ENCODE measurements around the gene UBE2M.

UBE2M gene

DNA sequence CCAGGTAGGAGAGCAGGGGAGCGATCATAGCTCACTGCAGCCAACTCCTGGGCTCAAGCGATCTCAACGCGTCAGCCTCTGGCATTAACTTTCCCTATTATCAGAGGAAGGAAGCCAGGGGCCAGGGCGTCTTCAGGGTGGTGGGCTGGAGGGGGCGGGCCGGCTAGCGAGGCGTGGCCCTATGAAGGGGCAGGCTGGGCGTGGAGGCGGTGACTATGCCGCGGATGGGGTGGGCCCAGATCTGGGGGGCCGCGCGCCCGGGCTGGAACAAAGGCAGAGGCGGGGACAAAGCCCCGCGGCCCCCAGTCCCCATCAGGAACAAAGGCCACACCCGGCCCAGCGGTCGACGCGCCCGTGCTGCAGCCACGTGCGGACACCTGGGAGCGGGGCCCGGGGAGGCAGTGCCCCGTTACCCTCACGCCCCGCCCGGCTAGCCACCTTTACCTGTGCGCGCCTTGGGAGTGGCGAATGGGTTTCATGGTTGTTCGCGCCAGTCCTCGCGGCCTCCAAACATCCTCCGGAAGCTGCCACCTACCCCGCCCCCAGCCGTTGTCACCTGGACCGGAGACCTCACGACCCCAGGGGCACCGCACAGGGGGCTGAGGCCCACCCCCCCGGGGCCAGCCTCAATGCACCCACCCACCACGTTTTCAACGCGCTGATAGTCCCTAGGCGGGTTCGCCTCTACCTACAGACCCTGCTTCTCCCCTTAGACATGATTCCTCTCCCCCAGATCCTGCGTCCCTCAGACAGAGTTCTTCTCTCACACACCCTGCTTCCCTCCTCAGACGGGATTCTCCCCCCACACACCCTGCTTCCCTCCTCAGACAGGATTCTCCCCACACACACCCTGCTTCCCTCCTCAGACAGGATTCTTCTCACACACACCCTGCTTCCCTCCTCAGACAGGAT, 19.9 kb downstream of the UBE2M start:
- no peak for FAIRE-seq

DNA sequence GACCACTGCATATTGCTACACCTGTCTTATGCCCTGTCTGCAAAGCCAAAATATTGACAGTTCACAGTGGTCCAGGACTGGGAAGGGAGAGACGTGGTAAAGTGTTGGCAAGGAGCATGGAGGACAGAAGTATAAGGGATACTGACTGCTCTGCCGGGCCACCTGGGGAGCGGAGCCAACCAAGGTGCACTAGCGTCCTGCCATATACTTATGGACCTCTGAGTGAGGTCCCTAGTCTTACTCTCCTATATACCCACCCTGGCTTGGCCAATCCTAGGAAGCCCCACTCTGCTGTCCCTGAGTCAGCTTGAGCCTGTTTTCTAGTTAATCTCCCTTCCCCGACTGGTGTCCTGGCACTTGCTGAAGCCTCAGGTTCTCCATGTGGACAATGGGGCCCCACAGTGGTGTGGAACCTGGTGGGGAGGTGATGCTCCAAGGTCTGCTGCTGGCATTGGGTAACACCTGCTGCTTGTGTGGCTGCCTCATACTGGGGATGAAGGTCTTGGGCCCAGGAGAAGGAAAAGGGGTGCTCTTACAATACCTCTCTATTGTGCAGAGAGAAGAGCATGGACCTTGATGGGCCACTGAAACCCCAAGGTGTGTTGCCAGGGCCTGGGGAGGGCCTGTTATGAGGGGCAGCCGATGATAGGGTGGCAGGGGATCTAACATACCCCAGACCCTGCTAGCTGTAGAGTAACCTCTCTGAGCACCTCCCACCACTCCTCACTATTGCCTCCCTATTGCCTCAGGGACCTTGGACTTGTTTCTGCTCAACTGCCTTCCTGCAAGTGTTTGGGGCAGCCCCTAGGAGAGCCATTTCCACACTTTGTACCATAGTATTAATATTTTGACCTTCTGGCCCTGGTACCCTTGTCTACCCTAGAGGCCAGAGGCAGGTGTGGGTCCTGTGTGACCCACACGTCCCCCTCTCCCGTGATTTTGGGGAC, 21.3 kb downstream of the UBE2M start:
- FAIRE-seq = no peak

DNA sequence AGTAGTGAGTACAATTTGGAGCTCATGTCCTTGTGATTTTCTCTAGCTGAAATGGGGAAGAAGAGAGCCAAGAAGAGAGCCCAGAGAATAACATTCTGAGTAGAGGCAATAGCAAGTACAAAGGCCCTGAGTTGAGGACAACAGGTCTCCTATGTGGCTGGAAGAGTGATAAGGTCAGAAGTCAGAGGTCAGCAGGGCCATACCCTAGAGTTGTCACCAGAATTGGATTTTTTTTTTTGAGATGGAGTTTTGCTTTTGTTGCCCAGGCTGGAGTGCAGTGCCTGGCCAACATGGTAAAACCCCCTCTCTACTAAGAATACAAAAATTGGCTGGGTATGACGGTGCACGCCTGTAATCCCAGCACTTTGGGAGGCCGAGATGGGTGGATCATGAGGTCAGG, 22.6 kb downstream of the UBE2M start:
- no peak for FAIRE-seq

DNA sequence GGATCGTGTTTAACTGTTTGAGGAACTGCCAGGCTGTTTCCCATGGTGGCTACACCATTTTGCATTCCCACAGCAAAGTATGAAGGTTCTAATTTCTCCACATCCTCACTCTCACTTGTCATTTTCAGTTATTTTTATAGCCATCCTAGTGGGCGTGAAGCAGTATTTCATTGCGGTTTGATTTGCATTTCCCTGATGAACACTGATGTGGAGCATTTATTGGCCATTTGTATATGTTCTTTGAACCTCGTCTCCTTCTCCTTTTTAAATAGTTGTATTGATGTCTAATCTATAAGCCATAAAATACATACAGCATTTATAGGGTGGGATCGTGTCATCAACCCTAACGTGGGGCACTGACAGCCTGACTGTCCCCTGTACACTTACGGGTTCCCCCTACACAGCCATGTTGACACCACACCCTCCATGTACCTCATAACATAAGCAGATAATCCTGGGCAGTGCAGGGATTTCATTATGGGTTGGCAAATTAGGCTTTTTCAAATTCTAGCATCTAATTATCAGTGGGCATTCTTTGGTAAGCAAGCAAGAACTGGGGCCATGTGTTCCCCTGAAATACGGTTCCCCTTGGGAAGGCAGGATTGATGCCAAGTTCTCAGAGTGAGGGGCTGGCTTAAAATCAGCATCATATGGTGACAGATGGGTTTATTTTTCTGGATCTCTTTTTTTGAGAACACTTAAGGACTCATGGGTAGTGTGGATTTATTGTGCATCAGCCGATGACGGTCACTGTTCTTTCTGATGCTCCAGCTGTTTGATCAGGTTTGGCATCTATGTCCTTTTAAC, 27.2 kb downstream of the UBE2M start:
- FAIRE-seq = no peak

DNA sequence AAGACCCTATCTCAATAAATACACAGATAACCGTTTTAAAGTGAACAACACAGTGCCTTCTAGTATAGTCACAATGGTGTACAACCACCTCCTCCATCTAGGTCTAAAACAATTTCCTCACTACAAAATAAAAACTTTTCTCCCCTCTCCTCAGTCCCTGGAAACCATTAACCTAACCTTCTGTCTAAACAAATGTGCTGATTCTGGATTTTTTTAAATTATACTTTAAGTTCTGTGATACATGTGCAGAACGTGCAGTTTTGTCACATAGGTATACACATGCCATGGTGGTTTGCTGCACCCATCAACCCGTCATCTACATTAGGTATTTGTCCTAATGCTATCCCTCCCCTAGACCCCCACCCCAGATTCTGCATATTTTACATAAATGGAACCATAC, 29.0 kb downstream of the UBE2M start:
- no peak for FAIRE-seq

DNA sequence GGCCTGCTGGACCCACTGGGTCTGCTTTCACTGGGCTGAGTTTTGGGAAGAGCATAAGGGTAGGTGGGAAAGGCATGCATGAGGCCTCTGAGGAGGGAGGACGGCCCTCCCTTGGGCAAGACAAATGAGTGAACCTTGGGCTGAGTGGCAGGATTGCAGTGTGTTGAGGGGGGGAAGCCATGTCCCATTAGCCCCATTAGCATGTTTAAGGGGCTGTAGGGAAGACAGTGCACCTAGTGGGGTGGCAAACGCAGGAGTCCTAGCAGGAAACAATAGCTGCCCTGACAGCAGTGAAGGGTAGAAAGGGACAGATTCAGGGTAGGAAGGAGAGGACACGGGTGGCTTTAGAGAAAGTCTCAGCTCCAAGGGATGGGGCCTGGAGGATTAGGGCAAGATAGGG, 35.7 kb downstream of the UBE2M start:
- FAIRE-seq = no peak

DNA sequence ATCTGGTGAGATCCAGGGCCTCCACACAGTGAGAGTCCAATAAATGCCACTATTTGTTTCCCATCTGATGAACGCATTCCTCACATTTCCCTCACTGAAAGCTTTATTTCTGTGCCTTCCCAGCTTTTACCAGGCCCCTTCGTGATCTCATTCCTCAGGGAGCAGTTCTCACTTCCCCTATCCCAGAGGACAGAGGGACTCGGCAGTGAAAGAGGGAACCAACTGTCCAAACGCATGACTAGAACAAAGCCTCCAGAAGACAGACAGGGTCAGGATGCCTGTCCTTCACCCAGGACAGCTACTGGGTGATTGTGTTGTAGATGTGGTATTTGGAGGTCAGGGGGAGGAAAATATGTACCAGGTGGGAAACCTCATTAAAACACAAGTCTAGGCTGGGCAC, 36.8 kb downstream of the UBE2M start:
- no peak for FAIRE-seq

DNA sequence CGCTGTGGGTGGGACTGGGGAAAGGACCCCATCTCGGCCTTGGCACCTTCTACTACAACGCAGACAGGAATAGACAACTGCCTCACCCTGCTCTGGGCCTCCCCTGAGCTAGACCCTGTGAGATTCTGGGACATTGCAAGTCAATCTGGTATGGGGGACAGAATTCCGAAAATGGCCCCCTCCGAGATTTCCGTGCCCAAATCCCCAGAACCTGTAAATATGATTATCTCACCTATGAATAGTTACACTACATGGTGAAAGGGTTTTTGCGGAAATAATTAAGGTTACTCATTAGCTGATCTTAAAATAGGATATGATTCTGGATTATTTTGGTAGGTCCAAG, 38.2 kb downstream of the UBE2M start:
- FAIRE-seq = no peak

DNA sequence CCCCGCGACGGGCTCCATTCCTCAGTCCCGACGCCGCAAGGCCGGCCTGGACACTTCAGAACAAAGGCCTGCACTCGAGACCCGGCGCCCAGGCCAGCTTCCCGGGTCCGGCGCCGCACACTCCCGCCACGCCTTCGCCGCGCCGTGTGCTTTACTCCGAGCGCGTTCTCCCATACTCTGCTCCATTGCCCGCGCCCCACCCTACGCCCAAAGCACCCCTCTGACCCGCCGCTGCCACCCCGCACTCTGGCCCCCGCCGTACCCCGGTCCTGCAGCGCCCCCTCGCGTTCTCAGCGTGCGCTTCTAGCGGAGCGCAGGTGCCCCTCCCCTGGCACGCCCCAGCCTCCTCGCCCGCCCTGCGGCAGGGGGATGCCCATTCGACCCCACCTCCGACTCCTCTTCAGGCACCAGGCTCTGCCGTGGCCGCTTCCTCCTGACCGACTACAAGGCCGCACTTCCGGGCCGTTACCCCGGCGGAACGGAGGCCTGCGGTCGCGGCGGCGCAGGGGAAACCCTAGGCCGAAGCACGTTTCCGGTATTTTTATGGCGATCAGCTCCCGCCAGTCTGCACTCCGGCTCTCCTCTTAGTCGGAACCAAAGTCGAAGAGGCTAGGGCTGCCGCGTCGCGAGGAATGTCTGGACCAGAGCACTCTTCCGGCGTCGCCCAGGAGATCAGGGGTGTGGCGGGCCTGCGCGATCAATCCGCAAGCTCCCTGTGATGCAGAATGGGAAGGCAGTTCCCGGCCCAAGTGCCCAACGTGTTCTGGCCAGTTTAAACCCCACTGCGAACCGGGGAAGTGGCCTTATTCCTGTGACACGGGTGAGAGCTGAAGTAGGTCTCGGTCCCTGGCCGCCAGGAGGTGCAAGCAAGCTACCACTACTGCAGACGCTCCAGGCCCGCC, 38.8 kb downstream of the UBE2M start, which contains the start of gene ZBTB45:
TSS of gene ZBTB45 (minus strand) at position 456 of the 902 bp plus-strand sequence. CDS start 2,137 bp downstream, outside the sequence.
- FAIRE-seq = peak; percentile 87

DNA sequence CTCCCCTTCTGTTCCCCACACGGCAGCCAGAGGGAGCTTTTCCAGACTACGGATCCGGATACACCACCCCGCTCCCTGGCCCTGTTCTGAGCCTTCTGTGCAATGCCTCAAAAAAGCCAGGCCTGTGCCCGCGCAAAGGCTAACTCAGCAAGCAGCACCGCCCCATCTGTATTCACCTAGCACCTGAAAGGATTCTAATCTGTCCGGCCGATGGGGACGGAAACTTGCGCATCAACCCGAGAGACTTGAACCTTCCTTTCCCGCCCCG, 39.4 kb downstream of the UBE2M start:
- FAIRE-seq = no peak

DNA sequence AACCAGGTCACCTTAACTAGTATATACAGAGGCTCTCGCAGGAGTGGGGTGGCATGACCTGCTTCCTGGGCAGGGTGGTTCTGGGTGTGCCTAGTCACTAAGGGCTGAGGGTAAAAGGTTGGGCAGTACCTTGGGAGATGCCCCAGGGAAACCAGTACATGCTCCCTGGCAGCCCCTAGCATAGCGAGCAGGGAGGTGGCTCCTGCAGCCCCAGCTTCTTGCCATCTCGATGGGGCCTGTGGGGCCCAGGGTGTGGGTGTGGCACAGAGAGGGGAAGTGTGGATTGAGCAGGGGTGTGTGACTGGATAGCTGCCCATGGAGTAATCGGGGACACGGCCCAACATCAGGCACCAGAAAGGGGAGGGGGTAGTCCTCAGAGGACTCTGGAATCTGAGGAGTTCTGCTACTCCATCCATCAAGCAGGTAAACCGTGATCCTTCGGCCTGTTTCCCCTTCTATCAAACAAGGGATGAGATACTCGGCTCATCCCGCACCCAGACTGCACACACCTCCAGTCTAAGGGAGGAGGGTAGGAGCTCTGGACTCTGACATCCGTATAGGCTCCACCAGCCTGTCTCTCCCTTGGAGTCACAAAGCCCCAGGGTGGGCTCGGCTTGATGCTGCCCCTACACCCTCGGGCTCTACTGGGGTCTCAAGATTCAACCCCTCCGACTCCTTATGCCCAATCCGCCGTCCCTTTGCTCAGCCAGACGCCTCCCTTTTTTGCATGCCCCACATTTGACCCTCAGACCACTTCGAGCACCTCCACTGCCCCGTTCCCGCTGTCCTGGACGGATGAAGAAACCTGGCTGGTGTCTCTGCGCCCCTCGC, 39.9 kb downstream of the UBE2M start:
- FAIRE-seq = no peak

DNA sequence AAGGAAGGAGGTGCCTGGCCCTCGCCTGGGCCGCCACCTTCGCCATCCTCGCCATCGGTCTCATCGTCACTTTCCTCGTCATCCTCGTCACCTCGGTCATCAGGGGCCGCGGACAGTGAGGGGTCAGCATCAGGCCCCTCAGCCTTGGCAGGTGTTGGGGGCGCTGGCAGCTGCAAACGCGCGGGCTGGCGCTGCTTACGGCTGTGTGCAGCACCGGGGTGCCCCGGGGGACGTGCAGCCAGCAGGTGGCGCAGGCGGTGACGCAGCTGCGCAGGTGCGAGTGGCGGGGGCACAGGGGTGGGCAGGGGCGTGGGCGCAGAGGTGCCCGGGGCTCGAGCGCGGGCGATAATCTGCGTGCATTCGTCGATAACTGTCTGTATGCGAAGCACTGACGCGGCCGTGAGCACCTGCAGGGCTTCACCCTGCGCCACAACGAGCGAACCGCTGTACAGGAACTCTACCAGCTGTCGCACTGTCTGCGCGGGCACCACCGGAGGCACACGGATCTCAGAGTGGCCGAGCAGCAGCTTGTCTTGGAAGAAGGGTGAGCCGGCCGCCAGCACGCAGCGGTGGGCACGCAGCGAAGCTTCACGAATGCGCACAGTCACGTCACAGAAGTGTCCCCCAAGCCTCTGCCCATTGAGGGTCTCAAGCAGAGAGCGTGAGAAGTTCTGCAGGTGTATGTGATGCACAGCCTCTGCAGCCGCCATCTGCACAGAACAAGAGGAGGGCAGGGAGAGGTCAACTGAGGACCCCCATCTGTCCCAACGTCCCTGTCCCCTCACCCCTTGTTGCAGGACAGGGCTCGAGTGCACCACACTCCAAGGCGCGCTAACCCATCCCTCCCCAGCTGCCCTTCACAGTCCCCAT, 41.2 kb downstream of the UBE2M start:
- FAIRE-seq = no peak

DNA sequence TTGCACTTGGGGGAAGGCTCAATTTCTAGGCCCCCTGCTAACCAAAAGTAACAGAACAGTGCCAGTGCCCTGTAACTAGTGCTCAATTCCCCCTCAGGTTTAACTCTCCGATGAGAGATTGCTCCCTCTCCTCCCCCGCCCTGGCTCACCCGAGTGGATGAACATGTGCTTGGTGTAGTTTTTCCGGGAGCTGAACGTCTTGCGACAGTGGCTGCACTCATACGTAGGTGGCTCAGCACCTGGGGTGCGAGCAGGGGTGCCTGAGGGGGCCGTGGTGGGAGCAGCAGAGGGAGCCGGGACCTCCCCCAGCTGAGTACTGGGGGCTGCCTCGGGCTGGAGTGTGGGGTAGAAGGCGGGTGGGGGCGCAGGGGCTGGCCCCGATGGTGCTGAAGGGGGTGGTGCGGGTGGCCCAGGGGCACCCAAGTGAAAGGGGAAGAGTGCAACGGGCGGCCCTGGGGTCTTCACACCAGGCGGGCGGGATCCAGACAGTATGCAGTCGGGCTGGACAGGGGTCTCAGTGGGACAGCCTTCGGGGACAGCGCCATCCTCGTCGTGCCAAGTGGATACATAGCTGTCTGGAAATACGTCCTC, 42.1 kb downstream of the UBE2M start:
- FAIRE-seq = no peak

DNA sequence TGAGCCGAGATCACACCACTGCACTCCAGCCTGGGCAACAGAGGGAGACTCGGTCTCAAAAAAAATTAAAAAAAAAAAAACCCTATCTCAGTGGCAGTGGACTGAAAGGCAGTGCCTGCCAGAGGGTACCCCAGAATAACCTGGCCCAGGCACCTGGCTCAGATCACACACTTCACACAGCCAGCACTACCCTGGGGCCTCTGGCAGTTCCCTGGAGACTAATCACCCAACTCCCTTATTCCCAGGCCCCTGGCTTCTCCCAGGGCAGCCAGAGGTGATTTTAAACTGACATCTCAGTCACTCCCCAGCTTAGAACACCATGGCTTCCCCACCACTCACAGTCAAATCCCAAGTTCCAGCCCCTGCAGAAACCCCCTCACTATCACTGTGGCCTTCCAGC, 43.2 kb downstream of the UBE2M start:
- FAIRE-seq = no peak

DNA sequence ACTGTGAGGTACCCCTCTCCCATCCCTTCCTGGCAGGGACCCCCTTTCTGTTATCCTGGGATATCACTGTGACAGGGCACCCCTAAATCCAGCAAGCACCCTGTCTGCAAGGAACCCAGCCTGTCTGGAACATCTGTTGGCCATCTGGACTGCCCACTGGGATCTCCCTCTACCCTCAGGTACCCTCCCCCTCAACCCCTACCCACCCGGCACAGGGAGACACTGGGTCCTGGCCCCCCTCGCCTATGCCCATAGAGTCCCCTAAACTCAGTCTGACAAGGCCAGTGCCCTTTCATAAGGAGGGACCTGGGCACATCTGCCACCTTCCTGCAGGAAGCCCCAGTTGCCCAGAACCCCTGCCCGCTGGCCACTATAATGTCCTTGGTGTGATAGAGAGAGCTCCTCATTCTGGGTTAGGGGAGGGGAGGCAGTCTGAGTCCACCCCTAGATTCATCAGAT, 43.8 kb downstream of the UBE2M start:
- no peak for FAIRE-seq

DNA sequence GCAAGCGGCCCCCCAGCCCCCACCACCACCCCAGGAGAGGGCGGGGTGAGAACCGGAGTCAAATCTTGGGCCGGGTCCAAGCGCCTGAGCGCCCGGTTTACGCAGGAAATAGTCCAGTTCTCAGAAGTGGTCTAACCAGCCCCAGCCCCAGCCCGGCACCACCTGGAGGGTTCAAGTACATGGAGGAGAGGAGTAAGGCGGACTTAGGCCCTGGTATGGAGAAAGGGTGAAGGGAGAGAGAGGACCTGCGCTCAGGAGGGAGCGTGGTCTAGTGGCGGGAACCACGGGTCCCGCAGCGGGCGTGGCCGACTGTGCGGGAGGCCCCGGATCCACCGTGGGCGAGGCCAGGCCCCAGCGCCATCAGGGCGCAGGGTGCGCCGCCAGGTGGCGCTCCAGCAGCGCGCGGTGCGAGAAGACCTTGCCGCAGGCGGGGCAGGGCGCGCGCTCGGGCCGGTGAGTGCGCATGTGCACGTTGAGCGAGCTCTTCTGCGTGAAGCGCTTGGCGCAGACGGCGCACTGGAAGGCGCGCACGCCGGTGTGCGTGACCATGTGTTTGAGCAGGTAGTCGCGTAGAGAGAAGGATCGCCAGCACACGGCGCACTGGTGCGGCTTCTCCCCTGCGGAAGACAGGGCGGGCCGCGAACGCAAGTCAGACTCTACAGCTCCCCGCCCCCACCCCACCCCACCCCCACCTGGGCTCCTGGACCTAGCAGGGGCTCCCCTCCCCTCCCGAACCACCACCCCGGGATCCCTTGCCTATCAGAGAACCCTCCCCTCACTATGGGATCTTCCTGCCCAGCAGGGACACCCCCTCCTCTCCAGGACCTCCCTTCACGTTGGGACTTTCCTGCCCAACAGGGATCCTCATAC, 44.5 kb downstream of the UBE2M start:
- FAIRE-seq = no peak

DNA sequence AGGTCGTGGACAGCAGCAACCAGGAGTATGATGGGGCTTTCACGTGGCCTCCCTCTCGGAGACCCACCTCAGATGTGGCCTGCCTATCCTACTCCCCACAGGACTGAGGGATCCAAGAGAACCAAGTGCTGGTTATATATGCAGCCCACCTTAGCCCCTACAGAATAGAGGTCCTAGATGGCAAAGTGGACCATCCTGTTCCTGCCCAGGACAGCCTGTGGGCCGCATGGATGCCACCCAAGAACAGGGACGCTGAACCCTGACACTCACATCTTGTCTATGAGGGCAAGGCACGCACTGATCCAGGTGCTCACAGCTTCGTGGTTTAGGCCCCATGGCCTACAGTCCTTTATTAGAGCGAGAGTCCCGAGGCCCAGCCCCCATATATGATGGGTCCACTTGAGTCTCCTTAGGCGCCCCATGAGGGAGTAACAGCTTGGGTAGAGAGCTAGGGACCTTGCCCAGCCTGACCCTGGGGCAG, 45.2 kb downstream of the UBE2M start:
- no peak for FAIRE-seq

Measured in G401.6 (cell line).